Panc1 (cell line): Measurements from ENCODE around the gene FOXN1.

ENCODE experiments used
- POLR2AphosphoS5 ChIP-seq: IDR thresholded peaks from 2 replicates; pipeline ENCODE4 v1.6.1; 2012; ENCODE audit warnings: mild to moderate bottlenecking, low read depth, low read length, moderate library complexity
- TF ChIP-seq, protein P1 (sequence below): fragments of 450-650 bp; IDR thresholded peaks from 2 replicates; pipeline ENCODE4 v1.5.1; 2017; ENCODE audit warnings: mild to moderate bottlenecking

DNA sequence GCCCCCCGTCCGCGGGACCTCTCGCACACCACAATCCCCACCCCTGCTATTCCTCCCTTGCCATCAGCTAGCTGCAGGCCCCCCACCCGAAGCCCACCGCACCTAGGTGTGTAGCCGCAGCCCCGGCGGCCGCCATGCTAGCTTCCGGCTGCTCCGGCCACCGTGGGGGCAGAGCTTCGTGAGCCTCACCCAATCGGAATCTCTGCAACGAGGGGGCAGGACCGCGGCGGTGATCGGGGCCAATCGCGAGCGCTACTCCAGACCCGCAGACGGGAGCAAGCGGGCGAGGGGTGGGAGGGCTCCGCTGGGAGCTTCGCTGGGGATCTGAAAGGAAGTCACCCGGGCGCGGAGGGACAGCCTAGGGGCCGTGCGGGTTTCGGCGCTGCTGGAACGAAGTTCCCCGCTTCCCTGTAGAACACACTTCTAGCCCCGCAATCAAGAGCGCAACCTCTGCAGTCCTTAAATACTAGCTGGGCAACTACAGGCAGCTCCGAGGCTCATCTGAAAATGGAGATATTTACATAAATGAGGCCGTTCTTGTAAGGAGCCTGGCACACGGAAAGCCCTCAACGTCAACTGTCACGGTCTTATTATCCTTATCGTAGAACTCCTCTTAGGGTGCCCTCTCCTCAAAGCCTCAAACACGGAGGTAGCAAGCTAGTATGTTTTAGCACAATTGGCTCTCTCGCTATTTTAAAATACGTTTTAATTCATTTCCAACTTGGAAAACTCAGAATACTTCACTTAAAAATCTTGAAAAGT lies 65.4 kb downstream of the FOXN1 start, which contains the start of gene PIGS:
- TF ChIP-seq, protein P1, sequence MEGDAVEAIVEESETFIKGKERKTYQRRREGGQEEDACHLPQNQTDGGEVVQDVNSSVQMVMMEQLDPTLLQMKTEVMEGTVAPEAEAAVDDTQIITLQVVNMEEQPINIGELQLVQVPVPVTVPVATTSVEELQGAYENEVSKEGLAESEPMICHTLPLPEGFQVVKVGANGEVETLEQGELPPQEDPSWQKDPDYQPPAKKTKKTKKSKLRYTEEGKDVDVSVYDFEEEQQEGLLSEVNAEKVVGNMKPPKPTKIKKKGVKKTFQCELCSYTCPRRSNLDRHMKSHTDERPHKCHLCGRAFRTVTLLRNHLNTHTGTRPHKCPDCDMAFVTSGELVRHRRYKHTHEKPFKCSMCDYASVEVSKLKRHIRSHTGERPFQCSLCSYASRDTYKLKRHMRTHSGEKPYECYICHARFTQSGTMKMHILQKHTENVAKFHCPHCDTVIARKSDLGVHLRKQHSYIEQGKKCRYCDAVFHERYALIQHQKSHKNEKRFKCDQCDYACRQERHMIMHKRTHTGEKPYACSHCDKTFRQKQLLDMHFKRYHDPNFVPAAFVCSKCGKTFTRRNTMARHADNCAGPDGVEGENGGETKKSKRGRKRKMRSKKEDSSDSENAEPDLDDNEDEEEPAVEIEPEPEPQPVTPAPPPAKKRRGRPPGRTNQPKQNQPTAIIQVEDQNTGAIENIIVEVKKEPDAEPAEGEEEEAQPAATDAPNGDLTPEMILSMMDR = no peak
- TF ChIP-seq POLR2AphosphoS5 = peak; percentile 73
